Keratinocyte (primary cell): Measurements from ENCODE around the gene ZBTB14. TPM values are rescaled to one million over a fixed set of nuclear protein-coding genes. Genes with fewer than 3 reads are reported as not detected.

Experiments used
- DNase-seq: peaks from one replicate; pipeline ENCODE4 v3.0.0-alpha.2; 2011; ENCODE audit warnings: low read depth, missing footprints, low spot score
- FAIRE-seq: peaks from 2 replicates; lab custom pipeline; 2011; peaks lifted over from hg19 to GRCh38; lab: Jason Lieb, UNC
- H2AFZ ChIP-seq: 2 replicates; pipeline ENCODE4 v1.6.0; 2012; ENCODE audit warnings: low read length, control low read depth, inconsistent platforms; ENCODE audit not compliant: control insufficient read depth
- H3K27ac ChIP-seq: 2 replicates; pipeline ENCODE4 v1.5.1; 2011; ENCODE audit warnings: low read length; ENCODE audit not compliant: control insufficient read depth, insufficient read depth
- H3K27me3 ChIP-seq: 3 replicates; pipeline ENCODE4 v1.6.0; 2011; ENCODE audit warnings: low read length; ENCODE audit not compliant: control insufficient read depth, insufficient read depth; ENCODE audit errors: extremely low read depth
- H3K36me3 ChIP-seq, 2 experiments: 2 replicates in 1 of 2; 3 replicates in 1 of 2; pipeline ENCODE4 v1.5.1; 2011; ENCODE audit warnings: low read length in 2 of 2, mild to moderate bottlenecking in 1 of 2; ENCODE audit not compliant: control insufficient read depth in 2 of 2, insufficient read depth in 2 of 2; ENCODE audit errors: extremely low read depth in 1 of 2
- H3K4me1 ChIP-seq: 3 replicates; pipeline ENCODE4 v1.5.1; 2011; ENCODE audit warnings: low read length; ENCODE audit not compliant: control insufficient read depth, insufficient read depth; ENCODE audit errors: extremely low read depth
- H3K4me2 ChIP-seq: 3 replicates; pipeline ENCODE4 v1.6.0; 2011; ENCODE audit warnings: low read depth, low read length; ENCODE audit not compliant: control insufficient read depth, insufficient read depth; ENCODE audit errors: extremely low read depth
- H3K4me3 ChIP-seq, 3 experiments: fragments of 200-600 bp in 1 of 3; sonication (generic) in 1 of 3; 2 replicates in 2 of 3; 3 replicates in 1 of 3; pipeline ENCODE4 v1.5.1; 2011 to 2016; ENCODE audit warnings: low read length in 3 of 3, mild to moderate bottlenecking in 3 of 3, control low read depth in 2 of 3, inconsistent platforms in 1 of 3, low read depth in 1 of 3, mixed read lengths in 1 of 3, mixed run types in 1 of 3, moderate library complexity in 1 of 3; ENCODE audit not compliant: control insufficient read depth in 2 of 3, insufficient read depth in 2 of 3; ENCODE audit errors: extremely low read depth in 1 of 3
- H3K79me2 ChIP-seq: 2 replicates; pipeline ENCODE4 v1.6.0; 2012; ENCODE audit warnings: low read length; ENCODE audit not compliant: control insufficient read depth, insufficient read depth
- H3K9ac ChIP-seq: 3 replicates; pipeline ENCODE4 v1.6.0; 2011; ENCODE audit warnings: low read length; ENCODE audit not compliant: control insufficient read depth, insufficient read depth; ENCODE audit errors: extremely low read depth
- H3K9me1 ChIP-seq: 3 replicates; pipeline ENCODE4 v1.6.0; 2011; ENCODE audit warnings: low read length; ENCODE audit not compliant: control insufficient read depth, insufficient read depth; ENCODE audit errors: extremely low read depth
- H3K9me3 ChIP-seq: 2 replicates; pipeline ENCODE4 v1.5.1; 2012; ENCODE audit warnings: low read depth, low read length; ENCODE audit not compliant: control insufficient read depth
- H4K20me1 ChIP-seq: 3 replicates; pipeline ENCODE4 v1.6.0; 2011; ENCODE audit warnings: low read length; ENCODE audit not compliant: control insufficient read depth, insufficient read depth; ENCODE audit errors: extremely low read depth
- CTCF ChIP-seq, 3 experiments: IDR thresholded peaks in 1 of 3; conservative IDR thresholded peaks in 1 of 3; optimal IDR thresholded peaks in 1 of 3; 2 replicates in 2 of 3; 3 replicates in 1 of 3; pipeline versions ENCODE3 to v1.5.1; 2011; ENCODE audit warnings: low read length in 3 of 3, mild to moderate bottlenecking in 3 of 3, moderate library complexity in 2 of 3, control low read depth in 1 of 3, inconsistent platforms in 1 of 3; ENCODE audit not compliant: insufficient read depth in 2 of 3; ENCODE audit errors: extremely low read depth in 1 of 3
- EZH2 ChIP-seq: IDR thresholded peaks from one replicate; pipeline ENCODE4 v1.6.1; 2012; ENCODE audit warnings: inconsistent platforms, mild to moderate bottlenecking, low read length, moderate library complexity
- dilution Hi-C: fragments of 300-500 bp; cut with MboI; formaldehyde crosslinking; loops from one replicate; pipeline ENCODE4 v1.7.0; 2020; ENCODE audit warnings: low sequenced_read_pairs; ENCODE audit not compliant: extremely low pct_ligation_motif_present
- polyA plus RNA-seq, 5 experiments: library from polyadenylated mRNA; depleted of rRNA in 3 of 5; stranded (reverse) in 3 of 5; stranded (forward) in 1 of 5; unstranded in 1 of 5; fragments of >200 nt; gene quantifications; 1 replicate in 1 of 5; 2 replicates in 3 of 5; 3 replicates in 1 of 5; pipeline versions ENCODE4 v1.2.1 to v1.2.3, GENCODE V29; 2011 to 2012; ENCODE audit warnings: missing spikeins in 2 of 5, low read depth in 1 of 5, low replicate concordance in 1 of 5

ZBTB14 gene
- polyA plus RNA-seq, 1 donor (not counting 4 experiments of a cell fraction or from before 2014, with no cell fraction given) = 9.1 TPM

- TF ChIP-seq CTCF (optimal IDR thresholded peaks at IDR 0.05 in 1 of 3, IDR thresholded peaks at IDR 0.05 in 1 of 3, conservative IDR thresholded peaks at IDR 0.05 in 1 of 3; ENCODE audit: extremely low read depth in 1 of 3, insufficient read depth in 2 of 3, low read length in 3 of 3) = no peak
- TF ChIP-seq EZH2 = no peak
- no peaks in the 10 kb centered on the region for H3K4me1 ChIP-seq
- H3K9me1 ChIP-seq = no peaks in the 10 kb centered on the region
- no peak overlapping the region for H3K4me3 ChIP-seq
- no peaks in the 10 kb centered on the region for H3K36me3 ChIP-seq
- no peak overlapping the region for H3K27ac ChIP-seq
- H3K79me2 ChIP-seq = no peaks in the 10 kb centered on the region
- H3K27me3 ChIP-seq = no peaks in the 10 kb centered on the region
- H3K4me2 ChIP-seq = no peak overlapping the region
- dilution Hi-C loops = no loop called here
- DNase-seq (no peak), FAIRE-seq (no peak)
- H3K9ac ChIP-seq = no peak overlapping the region
- no peaks in the 10 kb centered on the region for H3K9me3 ChIP-seq
- no peaks in the 10 kb centered on the region for H4K20me1 ChIP-seq
- no peak overlapping the region for H2AFZ ChIP-seq
These were observed 19.7 kb downstream of the ZBTB14 start for GRCh38 chr18:5275872-5276271.

DNA sequence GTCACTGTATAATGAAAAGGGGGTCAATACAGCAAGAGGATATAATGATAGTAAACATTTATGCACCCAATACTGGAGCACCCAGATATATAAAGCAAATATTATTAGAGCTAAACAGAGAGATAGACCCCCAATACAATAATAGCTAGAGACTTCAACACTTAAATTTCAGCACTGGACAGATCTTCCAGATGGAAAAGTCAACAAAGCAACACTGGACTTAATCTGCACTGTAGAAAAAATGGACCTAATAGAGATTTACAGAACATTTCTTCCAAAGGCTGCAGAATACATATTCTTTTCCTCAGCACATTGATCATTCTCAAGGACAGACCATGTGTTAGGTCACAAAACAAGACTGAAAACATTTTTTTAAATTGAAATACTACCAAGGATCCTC is 26.7 kb downstream of the ZBTB14 start:
- no peaks in the 10 kb centered on the region for H3K9me3 ChIP-seq
- H3K27ac ChIP-seq = no peak overlapping the region
- no peaks in the 10 kb centered on the region for H3K36me3 ChIP-seq
- TF ChIP-seq EZH2 (no peak), CTCF (optimal IDR thresholded peaks at IDR 0.05 in 1 of 3, IDR thresholded peaks at IDR 0.05 in 1 of 3, conservative IDR thresholded peaks at IDR 0.05 in 1 of 3; ENCODE audit: extremely low read depth in 1 of 3, insufficient read depth in 2 of 3, low read length in 3 of 3) (no peak)
- dilution Hi-C loops = no loop called here
- H2AFZ ChIP-seq = no peak overlapping the region
- H3K4me2 ChIP-seq = no peak overlapping the region
- no peak overlapping the region for H3K9ac ChIP-seq
- no peak for DNase-seq
- H3K4me3 ChIP-seq = no peak overlapping the region
- H3K9me1 ChIP-seq = no peaks in the 10 kb centered on the region
- no peaks in the 10 kb centered on the region for H3K4me1 ChIP-seq
- no peaks in the 10 kb centered on the region for H4K20me1 ChIP-seq
- FAIRE-seq = no peak
- no peaks in the 10 kb centered on the region for H3K79me2 ChIP-seq
- no peaks in the 10 kb centered on the region for H3K27me3 ChIP-seq
